Activated CD4-positive, alpha-beta T cell treated with anti-CD3 and anti-CD28 coated beads, Interleukin-2, amount 50 U/mL, for 24 hours (primary cell): ENCODE results near the gene TLX2.
A peak's percentile ranks its signal among the peaks of the same experiment; 100 is the strongest.

Experiments used
- DNase-seq, 2 donors: peaks; one replicate each; pipeline ENCODE4 v3.0.0-alpha.2; 2020; ENCODE audit warnings: low read depth in 1 of 2, low spot score in 1 of 2

TLX2 gene

DNA sequence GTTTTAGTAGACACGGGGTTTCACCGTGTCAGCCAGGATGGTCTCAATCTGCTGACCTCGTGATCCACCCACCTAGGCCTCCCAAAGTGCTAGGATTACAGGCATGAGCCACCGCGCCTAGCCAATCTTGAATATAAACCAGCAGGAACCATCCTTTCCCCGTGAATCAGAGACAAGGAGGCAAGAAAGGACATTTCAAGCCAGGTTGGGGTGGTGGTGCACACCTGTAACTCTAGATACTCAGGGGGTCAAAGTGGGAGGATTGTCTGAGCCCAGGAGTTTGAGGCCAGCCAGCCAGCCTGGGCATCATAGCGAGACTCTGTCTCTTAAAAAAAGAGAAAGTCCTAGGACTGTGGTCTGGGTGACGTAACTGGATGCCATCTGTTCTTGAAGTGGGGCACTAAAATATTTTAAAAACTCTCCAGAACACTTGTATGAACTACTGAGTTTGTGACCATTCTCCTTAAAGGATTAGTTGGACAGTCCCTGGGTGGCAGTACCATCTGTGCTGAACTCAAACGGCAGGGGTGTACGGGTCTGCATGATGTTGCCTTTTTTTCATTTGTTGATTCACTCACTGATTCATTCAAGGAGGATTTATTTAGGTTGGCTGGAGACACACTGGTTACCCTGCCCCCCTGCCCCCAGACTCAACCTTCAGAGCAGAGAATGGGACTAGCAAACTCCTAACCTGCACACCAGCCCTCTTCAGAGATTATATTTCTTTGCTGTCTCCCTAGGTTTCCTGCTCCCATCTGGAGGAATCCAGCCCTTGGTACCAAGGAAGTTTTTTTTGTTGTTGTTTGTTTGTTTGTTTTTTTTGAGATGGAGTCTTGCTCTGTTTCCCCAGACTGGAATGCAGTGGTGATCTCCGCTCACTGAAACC is 2.9 kb upstream of the TLX2 start:
- no peak for DNase-seq

DNA sequence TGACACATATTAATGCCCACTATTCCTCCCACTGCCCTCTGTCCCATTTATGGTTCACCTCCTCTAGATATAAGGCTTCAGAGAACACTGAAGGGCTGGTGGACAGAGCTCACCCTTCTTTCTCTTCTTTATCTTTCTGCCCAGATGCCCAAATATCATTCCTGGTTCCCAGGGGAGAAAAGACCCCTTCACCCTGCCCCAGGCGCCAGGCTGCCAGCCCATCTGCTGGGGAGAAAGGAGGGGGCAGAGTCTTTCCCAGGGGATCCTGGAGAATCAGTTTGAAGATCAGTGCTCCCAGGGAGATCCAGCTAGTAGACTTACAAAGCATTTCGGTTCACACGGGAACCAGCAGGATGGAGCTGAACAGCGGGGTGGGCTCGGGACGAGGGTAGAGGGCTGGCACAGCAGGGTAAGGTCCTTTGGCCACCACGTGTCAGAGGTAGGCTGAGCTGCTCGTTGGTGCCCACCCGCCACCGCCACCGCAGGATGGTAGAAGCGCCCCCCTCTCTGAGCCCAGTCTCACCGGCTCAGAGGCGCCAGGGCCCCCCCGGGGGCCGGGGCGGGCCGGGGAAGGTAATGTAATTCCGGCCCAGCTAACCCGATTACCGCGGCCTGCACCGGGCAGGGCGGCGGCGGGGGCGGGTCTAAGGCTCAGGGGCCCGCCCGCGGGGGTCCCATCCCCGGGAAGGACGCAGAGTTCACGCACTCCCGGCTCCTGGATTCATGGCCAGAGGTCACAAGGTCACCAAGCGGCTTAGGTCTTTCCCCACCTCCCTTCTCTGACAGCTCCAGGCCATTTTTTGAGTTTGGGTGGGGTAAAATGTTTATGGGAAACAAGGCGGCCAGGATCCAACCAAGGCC is 1.3 kb upstream of the TLX2 start:
- no peak for DNase-seq

DNA sequence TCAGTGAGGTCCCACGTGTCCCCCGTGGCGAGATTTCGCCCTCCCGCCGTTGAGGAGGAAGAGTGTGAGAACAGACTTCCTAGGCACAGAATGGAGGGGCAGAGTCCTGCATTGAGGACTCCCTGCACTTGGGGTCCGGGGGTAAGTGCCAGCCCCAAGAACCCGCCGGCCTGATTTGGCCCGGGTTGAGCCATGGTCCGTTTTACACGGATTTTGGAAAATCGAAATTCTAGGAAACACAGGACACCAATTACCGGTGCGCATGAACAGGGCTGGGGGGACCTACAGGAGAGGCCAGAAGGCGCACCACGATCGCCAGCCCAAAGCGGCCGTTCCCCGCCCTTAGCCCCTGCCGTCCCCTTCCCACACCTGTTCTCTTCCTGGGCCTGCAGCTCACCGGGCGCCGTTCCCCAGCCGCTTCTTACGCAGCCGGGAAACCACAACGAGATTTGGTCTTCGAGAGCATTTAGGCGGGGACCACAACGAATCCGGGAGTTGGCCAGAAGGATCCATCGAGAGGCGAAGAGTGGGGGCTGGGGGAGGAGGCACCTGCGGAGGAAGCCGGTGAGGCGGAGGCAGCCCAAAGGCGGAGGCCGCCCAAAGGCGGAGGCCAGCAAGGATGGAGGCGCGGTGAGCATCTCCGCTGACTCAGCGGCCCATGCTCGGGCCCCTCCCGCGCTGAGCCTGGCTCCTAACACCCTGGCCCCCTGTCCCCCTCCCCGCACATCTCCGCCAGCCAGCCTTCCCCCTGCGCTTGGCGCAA is 464 bp upstream of the TLX2 start:
- DNase-seq = no peak

DNA sequence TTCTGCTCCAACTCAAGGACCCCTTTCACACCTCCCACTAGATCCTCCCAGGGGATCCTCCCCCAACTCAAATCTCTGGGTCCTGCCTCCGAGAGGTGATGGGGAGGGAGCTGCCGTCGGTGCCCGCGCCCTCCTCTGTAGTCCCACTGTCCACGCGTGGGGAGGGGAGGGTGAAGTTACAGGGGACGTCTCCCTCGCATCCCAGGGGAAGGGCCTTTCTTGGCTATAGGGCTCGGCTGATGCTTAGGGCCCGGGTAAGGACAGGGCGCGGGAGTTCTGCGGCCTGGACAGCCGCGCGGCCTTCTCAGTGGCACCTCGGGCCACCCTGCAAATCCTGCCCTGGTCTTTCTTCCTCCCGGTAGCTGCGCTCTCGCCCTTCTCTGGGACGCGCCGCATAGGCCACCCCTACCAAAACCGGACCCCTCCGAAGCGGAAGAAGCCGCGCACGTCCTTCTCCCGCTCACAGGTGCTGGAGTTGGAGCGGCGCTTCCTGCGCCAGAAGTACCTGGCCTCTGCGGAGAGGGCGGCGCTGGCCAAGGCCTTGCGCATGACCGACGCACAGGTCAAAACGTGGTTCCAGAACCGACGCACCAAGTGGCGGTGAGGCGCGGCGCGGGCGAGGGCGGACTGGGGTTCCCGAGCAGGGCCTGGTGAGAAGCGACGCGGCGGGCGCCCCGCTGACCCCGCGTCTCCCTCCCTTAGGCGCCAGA is 1.2 kb downstream of the TLX2 start:
- no peak for DNase-seq

DNA sequence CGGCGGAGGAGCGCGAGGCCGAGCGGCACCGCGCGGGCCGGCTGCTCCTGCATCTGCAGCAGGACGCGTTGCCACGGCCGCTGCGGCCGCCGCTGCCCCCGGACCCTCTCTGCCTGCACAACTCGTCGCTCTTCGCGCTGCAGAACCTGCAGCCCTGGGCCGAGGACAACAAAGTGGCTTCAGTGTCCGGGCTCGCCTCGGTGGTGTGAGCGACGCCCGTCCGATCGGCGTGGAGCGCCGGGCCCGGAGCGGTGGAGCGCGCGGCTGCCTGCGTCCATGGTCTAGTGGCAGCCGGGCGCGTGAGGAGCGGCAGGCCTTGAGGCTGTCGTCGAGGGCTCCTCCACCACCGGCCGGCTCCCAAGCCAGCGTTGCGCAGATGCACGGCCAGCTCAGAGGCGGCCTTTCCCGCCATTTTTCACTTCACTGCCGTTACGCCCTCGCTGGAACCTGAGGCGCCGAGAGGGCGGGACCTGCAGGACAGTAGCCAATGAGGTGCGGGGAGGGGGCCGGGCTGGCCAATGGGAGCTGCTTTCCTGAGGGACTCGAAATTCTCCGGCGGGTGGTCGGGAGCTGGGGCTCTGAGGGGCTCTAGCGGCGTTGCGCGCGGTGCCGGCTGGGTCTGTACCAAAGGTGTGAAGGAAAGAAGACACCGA is 1.9 kb downstream of the TLX2 start:
- DNase-seq = peak; percentile 49 to 76

DNA sequence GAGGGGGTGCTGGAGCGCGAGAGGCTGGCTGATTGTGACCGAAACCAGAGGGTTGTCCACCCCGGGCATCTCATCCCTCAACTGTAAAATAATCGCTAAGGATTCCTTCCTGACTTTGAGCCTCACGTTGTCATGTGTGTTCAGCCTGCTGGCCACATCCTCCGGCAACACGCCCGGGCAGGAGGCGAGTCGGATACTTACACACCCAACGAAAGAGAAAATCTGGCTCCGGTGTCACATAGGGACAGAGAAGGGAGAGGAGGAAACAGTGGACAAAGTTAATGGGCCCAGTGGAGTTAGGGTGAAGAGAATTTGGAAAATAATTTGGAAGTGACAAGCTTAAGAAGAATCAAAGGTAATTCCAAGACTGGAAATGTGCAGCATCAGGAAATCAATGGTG is 2.4 kb downstream of the TLX2 start:
- DNase-seq = no peak

DNA sequence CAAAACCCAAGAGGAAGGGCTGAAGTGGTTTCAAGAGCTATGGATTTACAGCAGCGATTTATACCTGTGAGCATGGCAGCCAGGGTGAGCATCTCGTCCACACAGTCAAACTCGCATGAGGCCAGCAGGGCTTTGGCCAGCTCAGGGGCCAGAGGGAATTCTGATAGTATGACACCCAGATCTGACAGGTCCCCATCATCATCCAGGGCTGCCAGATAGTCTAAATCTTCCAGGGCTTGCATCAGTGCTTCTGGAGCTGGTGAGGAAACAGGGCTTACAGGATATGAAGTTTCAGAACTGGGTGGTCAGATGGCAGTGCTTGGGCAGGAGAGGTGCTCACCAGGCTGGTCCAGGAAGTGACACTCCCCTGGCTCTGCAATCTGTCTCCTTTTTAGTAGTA is 8.3 kb downstream of the TLX2 start:
- DNase-seq = no peak

DNA sequence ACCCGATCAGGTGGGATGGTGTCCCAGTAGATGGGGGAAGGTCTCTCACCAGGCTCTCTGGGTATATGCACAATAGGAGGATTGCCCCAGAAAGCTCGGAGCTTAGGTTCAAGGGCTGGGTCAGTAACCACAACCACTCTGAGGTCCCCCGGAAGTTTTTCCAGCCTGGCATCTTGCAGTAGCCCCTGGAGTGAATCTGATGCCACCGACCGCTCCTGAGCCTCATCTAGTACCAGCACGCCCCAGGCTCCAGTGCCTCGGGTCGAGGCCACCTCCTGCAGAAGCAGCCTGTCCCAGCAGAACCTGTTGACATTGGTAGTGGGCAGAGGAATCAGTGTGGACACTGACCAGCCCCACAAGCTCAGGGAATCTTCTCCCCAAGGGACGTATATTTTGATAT is 9.8 kb downstream of the TLX2 start:
- no peak for DNase-seq

DNA sequence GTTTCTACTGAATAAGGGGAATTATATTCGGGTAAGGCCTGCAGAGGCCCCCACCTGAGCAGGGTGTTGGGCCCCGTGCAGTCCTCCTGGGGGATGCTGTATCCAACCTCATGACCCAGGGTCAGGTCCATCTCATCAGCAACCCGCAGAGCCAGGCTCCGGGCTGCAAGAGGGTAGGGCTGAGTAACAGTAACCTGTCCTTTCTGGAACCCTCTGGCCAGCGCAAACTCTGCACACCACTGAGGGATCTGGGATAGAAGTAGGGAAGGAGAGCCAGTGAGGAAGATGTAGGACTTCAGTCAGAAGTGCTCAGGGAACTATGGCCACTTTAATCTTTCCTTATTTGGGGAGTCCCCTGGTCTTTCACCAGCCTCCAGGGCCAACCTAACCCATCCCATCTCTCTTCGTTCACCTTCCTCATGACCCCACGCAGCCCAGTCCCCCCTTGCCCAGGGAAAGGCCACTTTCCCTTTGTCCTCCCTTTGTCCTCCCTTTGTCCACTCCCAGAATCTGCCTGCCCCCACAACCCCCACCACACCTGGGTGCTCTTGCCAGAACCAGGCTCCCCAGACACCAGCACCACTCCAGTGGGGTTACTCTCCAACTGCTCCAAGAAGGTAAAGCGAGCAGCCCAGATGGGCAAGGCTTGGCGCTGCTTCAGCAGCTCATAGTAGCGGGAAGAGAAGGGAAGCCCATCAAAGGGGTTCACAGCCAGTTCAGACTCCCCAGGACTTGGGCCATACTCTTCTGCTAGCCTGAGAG is 10.9 kb downstream of the TLX2 start:
- DNase-seq = no peak

DNA sequence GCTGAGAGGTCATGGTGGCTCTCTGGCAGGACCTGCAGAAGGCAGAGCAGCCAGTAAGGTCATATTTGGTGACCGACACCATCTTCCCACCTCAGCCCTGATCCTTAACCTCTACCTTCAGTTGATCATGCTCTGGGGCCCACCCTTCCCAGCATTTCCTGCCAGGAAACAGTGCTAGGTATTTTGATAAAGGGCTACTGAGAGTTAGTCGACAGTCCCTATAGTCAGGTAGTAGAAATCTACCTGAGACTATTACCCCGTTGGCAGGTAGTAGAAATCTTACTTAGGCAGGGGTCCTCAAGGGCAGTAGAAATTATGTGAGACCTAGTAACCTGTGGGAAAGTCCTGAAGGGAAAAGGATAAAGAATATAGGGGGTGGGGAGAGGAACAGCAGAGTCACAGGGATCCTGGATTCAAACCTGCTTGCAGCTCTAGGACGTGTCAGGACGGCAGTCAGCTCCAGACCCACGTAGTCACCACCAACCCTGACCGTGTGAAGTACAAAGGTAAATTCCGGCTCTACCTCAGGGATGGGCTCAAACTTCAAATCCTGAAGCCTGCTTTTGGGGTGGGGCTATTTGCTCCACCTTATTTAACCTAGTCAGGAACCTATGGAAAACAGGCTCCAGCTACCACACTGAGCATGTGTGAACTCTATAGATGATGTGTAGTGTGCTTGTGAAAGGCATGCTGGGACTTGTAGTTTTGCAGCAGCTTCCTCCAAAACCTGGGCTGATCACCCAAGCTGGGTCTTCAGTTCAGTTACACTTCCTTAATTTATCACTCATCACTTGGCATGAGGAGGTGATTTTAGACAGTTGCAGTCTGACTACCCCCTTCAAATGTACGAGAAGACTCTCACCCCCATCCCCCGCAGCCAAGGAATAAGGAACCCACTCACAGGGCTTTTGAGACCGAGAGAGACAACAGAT is 11.7 kb downstream of the TLX2 start, which contains the start of gene DQX1:
DQX1 (minus strand) TSS at position 515 of the 932 bp plus-strand sequence; CDS start at position 13, 502 bp downstream.
- DNase-seq = no peak

DNA sequence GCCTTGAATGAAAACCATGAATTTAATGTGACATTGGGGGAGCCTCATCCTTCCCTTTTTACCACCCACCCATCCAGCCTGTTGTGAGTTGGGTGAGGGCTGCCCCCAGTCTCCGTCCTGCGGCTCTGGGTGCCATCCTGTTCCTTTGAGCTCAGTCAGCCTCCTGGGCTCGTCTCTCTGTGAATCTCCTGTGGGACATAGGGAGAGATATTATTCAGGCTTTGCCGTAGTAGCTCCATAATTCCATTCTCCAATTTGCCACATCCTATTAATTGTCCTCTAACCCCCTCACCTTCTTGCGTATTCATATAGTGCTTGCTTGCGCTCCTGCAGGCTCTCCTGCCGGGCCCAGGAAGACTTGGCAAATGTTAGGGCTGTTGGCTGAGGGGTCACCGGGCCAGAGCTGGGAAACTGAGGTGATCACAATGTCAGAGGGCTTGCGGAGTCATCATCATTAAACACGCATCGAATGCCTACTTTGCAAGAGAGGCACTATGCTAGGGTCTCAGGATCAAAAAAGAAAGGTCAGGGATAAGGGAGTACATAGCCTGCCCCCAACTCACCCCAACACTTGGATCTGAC is 12.5 kb downstream of the TLX2 start:
- DNase-seq = no peak

DNA sequence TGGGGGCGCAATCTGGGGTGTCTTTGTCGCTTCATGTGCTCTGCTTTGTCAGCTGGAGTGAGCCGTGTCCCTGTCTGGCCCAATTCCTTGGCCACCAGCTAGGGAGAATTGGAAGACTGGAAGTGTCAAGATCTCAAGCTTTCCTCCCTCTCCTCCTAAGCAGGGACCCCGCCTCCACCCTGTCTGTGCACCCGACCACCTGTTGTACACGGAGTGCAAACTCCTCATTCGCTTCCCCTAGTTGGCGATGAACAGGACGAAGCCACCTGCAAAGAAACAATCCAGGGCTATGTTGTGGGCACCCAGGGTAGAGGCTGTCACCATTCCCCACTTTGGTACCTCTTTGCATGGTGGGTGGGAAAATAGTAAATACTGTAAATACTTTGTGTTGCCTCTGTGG is 13.5 kb downstream of the TLX2 start:
- no peak for DNase-seq

DNA sequence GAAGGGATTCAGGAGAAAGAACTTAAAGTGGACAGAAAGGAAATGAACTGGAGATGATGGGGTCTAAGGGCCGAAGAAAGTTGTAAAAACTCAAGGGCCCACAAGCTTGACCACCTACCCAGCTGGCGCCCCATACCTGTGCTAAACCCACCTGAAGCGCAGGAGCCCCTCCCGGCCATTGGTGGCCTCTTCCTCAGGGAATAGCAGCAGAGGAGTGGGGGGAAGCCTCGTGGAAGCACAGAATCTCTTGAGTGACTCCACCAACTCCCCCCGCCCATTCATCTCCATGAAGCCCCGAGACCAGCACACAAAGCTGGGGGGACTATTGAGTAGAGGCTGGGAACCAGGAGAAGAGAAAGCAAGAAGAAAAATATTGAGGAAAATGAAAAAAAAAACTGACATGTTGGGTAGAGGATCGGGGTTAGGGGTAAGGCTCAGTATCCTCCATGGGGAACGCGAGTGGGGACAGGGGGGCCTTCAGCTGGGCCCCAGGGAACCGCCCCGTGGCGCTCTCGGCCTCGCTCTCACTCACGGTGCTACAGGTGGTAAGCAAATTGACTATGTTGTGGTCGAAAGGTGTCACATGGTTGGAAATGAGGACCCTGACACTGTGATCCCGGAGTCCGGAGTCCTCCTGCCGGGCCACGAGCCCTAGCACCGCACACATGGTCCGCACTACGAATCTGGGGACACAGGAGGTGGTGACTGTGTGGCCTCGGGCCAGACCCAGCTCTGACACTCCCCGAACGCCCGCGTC is 14.5 kb downstream of the TLX2 start:
- no peak for DNase-seq

DNA sequence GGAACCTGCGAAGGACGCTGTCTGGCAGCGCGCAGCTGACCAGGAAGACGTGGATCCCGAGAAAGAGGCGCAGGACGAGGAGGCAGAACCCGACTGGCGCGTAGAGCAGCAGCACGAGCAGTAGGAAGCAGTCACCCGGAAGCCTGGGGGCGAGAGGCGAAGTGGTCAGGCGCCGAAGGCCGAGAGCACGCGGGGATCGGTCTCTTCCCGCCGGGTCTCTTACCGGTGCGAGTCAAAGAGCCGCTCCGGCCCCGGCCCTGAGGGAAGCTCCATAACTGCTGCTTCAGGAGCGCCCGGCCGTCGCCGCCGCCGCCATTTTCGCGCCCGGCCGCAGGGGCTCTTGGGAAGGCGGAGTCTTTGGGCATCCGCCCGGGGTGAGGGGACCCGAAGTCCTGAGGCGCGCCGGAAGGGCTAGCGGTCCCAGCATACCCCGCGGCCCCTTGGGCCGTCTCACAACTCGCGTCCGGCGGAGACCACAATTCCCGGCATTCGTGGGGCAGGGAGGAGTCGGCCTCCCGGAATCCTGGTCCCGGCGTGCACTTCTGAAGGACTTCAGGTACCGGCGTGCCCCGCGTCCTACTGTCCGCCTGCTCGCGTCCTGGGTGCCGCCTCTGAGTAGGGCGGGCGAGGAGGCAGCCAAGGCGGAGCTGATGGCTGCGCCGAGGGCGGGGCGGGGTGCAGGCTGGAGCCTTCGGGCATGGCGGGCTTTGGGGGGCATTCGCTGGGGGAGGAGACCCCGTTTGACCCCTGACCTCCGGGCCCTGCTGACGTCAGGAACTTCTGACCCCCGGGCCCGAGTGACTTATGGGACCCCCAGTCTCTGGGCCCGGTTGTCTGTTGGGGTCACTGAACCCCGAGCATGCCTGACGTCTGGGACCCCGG is 15.3 kb downstream of the TLX2 start, which contains the start of the genes AUP1 and HTRA2:
AUP1 (minus strand) TSS at position 350 of the 882 bp plus-strand sequence; CDS start at position 273, 77 bp downstream.
HTRA2 (plus strand) TSS at position 577 of the 882 bp plus-strand sequence; CDS start at position 651, 74 bp downstream.
- peak; percentile 75 to 93 for DNase-seq

DNA sequence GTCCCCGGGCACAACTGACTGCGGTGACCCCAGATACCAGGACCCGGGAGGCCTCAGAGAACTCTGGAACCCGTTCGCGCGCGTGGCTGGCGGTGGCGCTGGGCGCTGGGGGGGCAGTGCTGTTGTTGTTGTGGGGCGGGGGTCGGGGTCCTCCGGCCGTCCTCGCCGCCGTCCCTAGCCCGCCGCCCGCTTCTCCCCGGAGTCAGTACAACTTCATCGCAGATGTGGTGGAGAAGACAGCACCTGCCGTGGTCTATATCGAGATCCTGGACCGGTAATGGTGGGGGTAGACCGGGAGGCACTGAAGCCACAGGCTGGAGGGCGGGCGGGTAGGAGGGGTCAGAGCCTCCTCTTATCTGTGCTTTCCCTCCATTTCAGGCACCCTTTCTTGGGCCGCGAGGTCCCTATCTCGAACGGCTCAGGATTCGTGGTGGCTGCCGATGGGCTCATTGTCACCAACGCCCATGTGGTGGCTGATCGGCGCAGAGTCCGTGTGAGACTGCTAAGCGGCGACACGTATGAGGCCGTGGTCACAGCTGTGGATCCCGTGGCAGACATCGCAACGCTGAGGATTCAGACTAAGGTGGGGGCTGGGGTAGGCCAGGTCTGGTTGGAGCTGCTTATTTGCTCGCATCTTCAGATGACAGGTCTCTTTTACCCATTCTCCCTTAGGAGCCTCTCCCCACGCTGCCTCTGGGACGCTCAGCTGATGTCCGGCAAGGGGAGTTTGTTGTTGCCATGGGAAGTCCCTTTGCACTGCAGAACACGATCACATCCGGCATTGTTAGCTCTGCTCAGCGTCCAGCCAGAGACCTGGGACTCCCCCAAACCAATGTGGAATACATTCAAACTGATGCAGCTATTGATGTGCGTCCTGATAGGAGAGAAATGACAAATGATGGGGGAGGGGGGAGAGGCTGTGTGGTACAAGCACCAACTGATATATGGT is 16.3 kb downstream of the TLX2 start:
- DNase-seq = no peak
